ENCODE data around the gene SLC5A10.

DNA sequence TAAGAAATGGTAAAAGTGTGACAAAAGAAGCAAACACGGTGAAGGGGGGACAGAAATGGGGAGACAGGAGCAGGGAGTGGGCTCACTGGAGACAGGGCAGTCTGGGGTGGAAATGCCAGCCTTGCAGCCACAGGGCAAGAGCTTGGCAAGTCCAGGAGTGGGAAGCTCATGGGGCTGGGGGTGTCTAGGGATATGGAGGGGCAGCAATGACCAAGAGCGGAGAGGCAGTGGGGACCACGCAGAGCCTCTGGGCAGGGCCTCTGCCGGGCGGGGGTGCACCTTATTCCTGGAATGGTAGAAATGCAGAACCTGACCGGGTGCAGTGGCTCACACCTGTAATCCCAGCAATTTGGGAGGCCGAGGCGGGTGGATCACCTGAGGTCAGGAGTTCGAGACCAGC lies 12.6 kb downstream of the SLC5A10 start:
- no peak for TF ChIP-seq EP300 (conservative IDR thresholded peaks at IDR 0.05; ENCODE audit: poor library complexity, severe bottlenecking)
- TF ChIP-seq, protein P1, sequence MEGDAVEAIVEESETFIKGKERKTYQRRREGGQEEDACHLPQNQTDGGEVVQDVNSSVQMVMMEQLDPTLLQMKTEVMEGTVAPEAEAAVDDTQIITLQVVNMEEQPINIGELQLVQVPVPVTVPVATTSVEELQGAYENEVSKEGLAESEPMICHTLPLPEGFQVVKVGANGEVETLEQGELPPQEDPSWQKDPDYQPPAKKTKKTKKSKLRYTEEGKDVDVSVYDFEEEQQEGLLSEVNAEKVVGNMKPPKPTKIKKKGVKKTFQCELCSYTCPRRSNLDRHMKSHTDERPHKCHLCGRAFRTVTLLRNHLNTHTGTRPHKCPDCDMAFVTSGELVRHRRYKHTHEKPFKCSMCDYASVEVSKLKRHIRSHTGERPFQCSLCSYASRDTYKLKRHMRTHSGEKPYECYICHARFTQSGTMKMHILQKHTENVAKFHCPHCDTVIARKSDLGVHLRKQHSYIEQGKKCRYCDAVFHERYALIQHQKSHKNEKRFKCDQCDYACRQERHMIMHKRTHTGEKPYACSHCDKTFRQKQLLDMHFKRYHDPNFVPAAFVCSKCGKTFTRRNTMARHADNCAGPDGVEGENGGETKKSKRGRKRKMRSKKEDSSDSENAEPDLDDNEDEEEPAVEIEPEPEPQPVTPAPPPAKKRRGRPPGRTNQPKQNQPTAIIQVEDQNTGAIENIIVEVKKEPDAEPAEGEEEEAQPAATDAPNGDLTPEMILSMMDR (IDR thresholded peaks at IDR 0.05; ENCODE audit: poor library complexity, severe bottlenecking) = no peak

Measured in neural cell (in vitro differentiated cells).